GM18505 (cell line): ENCODE results near the gene GPRC5D.

Source experiments
- ATAC-seq: cut with Tn5 transposase; IDR thresholded peaks from one replicate; pipeline ENCODE4 v1.9.1; 2021; ENCODE audit not compliant: unreplicated experiment
- POLR2A ChIP-seq: IDR thresholded peaks from 4 replicates; pipeline ENCODE4 v1.6.1; 2011; ENCODE audit warnings: borderline replicate concordance; ENCODE audit not compliant: insufficient read depth, insufficient read length; ENCODE audit errors: extremely low read depth

GPRC5D gene

GRCh38 chr12:12922191-12922616 is 29.8 kb downstream of the GPRC5D start:
- ATAC-seq: no peak
- no peak for TF ChIP-seq POLR2A

DNA sequence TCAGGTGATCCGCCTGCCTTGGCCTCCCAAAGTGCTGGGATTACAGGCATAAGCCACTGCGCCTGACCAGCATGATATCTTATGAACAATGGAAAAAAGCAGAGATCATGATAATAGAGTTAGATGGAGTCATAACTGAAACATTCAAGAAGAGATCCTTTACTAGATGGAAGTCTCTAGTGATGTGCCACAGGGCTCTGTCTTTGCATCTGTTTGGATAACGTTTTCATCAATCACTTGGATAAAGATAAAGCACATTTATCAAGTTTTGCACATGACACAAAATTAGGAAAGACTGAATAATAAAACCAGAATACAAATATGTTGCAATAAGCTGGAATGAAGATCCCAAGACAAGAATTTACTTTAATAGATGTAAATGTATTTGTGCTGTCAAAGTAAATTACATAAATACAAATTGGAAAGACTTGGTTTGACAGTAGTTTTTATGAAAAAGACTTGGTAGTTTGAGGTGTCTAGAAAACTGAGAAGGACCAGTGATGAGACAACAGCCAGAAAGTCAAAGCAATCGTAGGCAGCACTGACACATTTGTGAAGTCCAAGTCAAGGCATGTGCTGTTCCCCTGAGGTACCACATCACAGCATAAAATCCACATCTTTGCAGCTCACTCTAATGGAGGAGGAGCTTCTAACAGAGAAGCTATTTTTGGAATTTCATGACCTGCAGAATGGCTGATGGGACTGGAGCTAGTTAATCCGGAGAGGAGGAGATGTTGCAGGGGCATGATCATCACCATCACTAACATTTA is 32.1 kb downstream of the GPRC5D start:
- no peak for TF ChIP-seq POLR2A
- ATAC-seq: no peak

DNA sequence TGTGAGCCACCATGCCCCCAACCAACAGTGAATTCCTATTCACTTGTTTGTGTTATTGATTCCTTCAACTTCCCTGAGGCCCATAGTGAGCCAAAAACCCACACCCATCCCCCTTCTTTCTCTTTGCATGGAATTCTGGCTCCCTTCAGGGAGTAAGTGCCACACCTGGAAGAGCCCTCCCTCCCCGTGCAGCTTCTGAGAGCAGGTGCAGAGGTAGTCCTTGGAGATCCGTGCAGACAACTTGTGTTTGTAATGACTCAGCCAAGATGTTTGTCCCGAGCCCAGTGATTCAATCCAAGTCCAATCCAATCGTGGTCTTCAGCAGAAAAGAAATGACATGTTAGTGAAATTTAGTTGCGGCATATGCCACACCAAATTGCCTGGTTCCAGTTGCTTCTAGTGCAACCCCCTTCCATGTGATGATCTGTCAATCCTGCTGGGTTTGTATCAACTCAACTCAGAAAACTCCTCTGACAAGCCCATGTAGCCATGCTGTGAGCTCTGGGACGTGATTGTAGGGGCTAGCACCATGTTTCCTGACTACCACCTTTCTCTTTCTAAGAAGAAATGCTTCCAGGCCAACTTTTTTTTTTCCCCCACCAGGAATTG is 33.1 kb downstream of the GPRC5D start:
- ATAC-seq: no peak
- no peak for TF ChIP-seq POLR2A

DNA sequence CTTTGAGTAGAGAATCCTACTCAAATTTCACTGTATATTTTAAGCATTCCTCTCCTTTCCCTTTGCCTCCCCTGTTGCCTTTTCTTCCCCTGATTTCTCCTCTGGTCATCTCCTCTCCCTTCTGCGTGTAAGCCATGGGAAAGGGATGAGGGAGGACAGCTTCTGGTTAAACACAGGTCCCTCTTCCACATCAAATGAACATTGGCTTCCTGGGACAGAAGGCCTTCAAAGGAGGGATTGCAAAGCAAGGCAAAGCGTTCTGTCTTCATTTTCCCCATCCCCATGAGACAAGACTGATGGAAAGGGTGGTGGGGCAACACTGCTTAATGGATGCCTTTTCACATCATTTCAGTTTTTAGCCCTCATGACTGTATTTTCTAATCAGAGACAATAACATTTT is 34.5 kb downstream of the GPRC5D start:
- no peak for ATAC-seq
- TF ChIP-seq POLR2A: no peak

- no peak for ATAC-seq
- TF ChIP-seq POLR2A: no peak
These were observed 35.6 kb downstream of the GPRC5D start for GRCh38 chr12:12916135-12916944.

GRCh38 chr12:12915656-12916055 is 36.3 kb downstream of the GPRC5D start:
- no peak for TF ChIP-seq POLR2A
- ATAC-seq: no peak

- no peak for TF ChIP-seq POLR2A
- ATAC-seq: no peak
These were observed 39.3 kb downstream of the GPRC5D start for GRCh38 chr12:12912711-12913110.

DNA sequence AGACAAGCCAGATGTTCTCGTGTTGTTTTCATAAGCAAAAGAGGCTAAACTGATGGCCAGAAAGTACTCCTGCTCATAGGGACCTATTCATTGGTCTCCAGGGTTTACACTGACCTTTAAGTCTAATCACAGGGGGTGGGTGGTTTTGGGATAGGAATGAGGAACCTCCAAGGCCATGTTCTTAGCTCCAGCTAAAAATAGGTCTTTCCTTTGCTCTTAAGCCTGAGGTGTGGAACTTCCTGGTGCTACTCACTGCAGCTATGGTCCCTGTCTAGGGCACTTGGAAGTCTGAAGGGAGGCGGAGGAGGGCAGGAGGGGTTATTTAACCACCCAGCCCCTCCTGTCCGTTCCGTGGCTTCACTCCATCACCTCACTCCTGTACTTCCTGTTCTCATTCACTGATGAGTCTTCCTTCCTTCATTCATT is 42.0 kb downstream of the GPRC5D start:
- ATAC-seq: no peak
- no peak for TF ChIP-seq POLR2A

GRCh38 chr12:12909228-12909994 is 42.6 kb downstream of the GPRC5D start:
- no peak for ATAC-seq
- TF ChIP-seq POLR2A: no peak

GRCh38 chr12:12908711-12909110 is 43.3 kb downstream of the GPRC5D start:
- TF ChIP-seq POLR2A: no peak
- no peak for ATAC-seq

GRCh38 chr12:12908252-12908651 is 43.7 kb downstream of the GPRC5D start:
- no peak for ATAC-seq
- TF ChIP-seq POLR2A: no peak

DNA sequence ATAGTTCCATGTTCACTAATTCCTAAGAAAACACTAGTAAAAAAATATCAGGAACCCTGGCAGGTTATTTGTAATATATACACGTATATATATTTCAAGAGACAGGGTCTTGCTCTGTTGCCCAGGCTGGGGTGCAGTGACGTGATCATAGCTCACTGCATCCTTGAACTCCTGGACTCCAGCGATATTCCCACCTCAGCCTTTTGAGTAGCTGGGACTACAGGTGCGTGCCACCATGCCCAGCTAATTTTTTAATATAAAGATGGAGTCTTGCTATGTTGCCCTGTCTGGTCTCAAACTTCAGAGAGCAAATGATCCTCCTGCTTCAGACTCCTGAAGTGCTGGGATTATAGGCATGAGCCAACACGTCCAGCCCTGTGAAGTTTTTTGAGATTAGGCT is 44.4 kb downstream of the GPRC5D start:
- ATAC-seq: no peak
- no peak for TF ChIP-seq POLR2A
